Measurements from ENCODE around the gene ZG16. TPM values are rescaled to one million over a fixed set of nuclear protein-coding genes. Genes with fewer than 3 reads are reported as not detected.
A peak's percentile ranks its signal among the peaks of the same experiment; 100 is the strongest.

Gene ZG16
- total and polyA plus RNA-seq, 9 of the 15 experiments (the other 6 are each of a cell fraction or from before 2014, with no cell fraction given), result 0.04 TPM; not detected in 8

GRCh38 chr16:29807426-29808218, 29.6 kb downstream of the ZG16 start (continued):
- TF ChIP-seq TAF7 (tag; IDR thresholded peaks at IDR 0.05), result peak; percentile 32; the same call in 1 of the 2 replicates
- TF ChIP-seq SRF (CRISPR knock-in tag; IDR thresholded peaks at IDR 0.05), result peak in 1 of 2 experiments; percentile 68; a peak in 1 of 4 replicates
- TF ChIP-seq MYNN (IDR thresholded peaks at IDR 0.05), result no peak
- TF ChIP-seq MYNN (CRISPR knock-in tag; IDR thresholded peaks at IDR 0.05), result no peak
- no peak for TF ChIP-seq ASH1L (IDR thresholded peaks at IDR 0.05; ENCODE audit: borderline replicate concordance, low read depth, partially characterized antibody)
- 0 out of 2 replicates have a peak, but pooled peaks have one; percentile 8 for TF ChIP-seq GMEB1 (CRISPR knock-in tag; IDR thresholded peaks at IDR 0.05)
- TF ChIP-seq ZFP36 (IDR thresholded peaks at IDR 0.05; ENCODE audit: low read depth, low read length, partially characterized antibody), result no peak
- TF ChIP-seq JUNB (CRISPR knock-in tag; conservative IDR thresholded peaks at IDR 0.05), result no peak
- TF ChIP-seq JUND (IDR thresholded peaks at IDR 0.05; ENCODE audit: borderline replicate concordance, low read depth, low read length), result 0 out of 2 replicates have a peak, but pooled peaks have one; percentile 1
- TF ChIP-seq JUND (tag; IDR thresholded peaks at IDR 0.05; ENCODE audit: borderline replicate concordance, low read depth, low read length), result peak; percentile 43; the same call in 1 of the 3 replicates
- no peak for TF ChIP-seq NFRKB (IDR thresholded peaks at IDR 0.05; ENCODE audit: low read depth)
- TF ChIP-seq NR2F6 (CRISPR knock-in tag; IDR thresholded peaks at IDR 0.05), result no peak
- no peak; the same call in 1 of the 2 replicates for TF ChIP-seq CREB1 (IDR thresholded peaks at IDR 0.05)
- peak; percentile 81 for TF ChIP-seq CREB1 (CRISPR knock-in tag; IDR thresholded peaks at IDR 0.05)
- TF ChIP-seq ZNF77 (CRISPR knock-in tag; IDR thresholded peaks at IDR 0.05), result no peak
- TF ChIP-seq ZBTB33 (CRISPR knock-in tag; IDR thresholded peaks at IDR 0.05), result peak; percentile 79
- no peak for TF ChIP-seq ZNF785 (CRISPR knock-in tag; IDR thresholded peaks at IDR 0.05)
- no peak for TF ChIP-seq MYBL2 (IDR thresholded peaks at IDR 0.05; ENCODE audit: low read depth)
- TF ChIP-seq MYBL2 (CRISPR knock-in tag; IDR thresholded peaks at IDR 0.05; ENCODE audit: borderline replicate concordance), result no peak
- no peak for TF ChIP-seq HEY1 (CRISPR knock-in tag; IDR thresholded peaks at IDR 0.05; ENCODE audit: borderline replicate concordance)
- no peak; the same call in 1 of the 2 replicates for TF ChIP-seq CBX5 (IDR thresholded peaks at IDR 0.05; ENCODE audit: borderline replicate concordance, low read depth)
- TF ChIP-seq HDGF (IDR thresholded peaks at IDR 0.05), result peak; percentile 83
- TF ChIP-seq ZFX (CRISPR knock-in tag; IDR thresholded peaks at IDR 0.05), result peak; percentile 96
- no peak for TF ChIP-seq PHF20 (IDR thresholded peaks at IDR 0.05; ENCODE audit: partially characterized antibody)
- no peak for TF ChIP-seq TCF7 (IDR thresholded peaks at IDR 0.05; ENCODE audit: borderline replicate concordance)
- no peak; a peak in 1 of 4 replicates for TF ChIP-seq ETV6 (IDR thresholded peaks at IDR 0.05; ENCODE audit: borderline replicate concordance in 1 of 2, low read depth in 2 of 2, low read length in 1 of 2)
- peak; percentile 90; the same call in 1 of the 2 replicates for TF ChIP-seq ETV6 (CRISPR knock-in tag; IDR thresholded peaks at IDR 0.05; ENCODE audit: borderline replicate concordance)
- TF ChIP-seq ELF2 (CRISPR knock-in tag; IDR thresholded peaks at IDR 0.05), result 0 out of 2 replicates have a peak, but pooled peaks have one; percentile 18
- peak; percentile 77; the same call in 1 of the 2 replicates for TF ChIP-seq RFX1 (IDR thresholded peaks at IDR 0.05)
